HG03159 (cell line): Measurements from ENCODE around the gene OR13J1.

Experiments used
- ATAC-seq: cut with Tn5 transposase; IDR thresholded peaks from one replicate; pipeline ENCODE4 v1.9.1; 2021; ENCODE audit warnings: mild to moderate bottlenecking, moderate library complexity; ENCODE audit not compliant: unreplicated experiment

The OR13J1 gene

DNA sequence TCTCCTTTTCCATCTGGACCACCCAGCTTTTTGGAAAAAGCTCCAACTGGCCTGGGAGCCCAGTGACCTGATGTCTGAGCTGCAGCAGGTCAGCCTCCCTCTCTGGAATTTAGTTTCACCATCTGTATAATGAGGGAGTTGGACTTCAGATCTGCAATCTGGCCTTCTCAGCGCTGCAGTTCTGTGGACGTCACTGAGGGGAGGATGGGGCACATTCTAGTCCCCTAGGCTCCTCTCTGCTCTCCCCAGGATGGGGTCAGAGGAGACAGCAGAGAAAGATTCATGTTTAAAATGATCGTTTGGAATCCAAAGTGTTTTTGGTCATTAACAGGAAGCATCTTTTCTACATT lies 10.2 kb downstream of the OR13J1 start:
- ATAC-seq: no peak

DNA sequence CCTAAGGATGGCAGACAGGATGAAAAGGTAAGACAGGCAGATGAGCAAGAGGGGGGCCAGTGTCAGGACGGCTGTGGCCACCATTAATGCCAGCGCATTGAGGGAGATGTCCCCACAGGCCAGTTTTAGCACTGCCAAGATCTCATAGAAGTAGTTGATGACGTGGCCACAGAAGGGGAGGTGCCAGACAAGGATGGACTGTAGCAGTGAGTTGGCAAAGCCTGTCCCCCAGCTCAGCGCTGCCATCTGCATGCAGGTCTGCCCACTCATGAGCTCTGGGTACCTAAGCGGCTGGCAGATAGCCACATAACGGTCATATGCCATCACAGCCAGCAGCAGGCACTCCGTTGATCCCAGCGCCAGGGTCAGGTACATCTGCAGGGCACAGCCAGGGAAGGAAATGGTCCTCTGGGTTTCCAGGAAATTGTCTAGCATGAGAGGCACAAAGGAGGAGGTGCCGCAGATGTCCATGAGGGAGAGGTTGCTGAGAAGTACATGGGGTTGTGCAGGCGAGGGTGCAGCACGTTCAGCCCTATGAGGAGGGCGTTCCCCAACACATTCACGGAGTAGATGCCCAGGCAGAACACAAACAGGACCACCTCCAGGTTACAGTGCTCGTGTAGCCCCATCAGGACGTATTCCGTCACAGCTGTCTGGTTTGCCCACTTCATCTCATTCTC lies 10.8 kb downstream of the OR13J1 start:
- ATAC-seq: no peak

DNA sequence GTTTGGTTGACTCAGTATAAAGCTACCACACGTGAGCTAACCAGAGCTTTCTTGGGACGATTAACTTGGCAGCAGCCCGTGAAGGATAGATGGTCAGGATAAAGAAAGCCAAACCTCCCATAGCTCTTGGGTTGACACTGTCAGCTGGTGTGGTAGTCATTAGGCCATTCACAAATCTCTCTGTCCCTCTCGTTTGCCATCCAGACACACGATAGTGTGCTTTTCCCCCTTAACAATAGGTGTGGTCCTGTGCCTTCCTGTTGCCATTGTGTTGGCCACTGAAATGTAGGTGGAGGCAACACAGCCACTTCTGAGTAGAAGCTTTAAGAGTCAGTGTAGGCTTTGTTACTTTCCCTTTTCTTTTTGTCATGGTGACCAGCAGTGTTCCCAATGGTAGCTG lies 11.7 kb downstream of the OR13J1 start:
- ATAC-seq: no peak

- ATAC-seq: no peak
Measured at GRCh38 chr9:35856882-35857281, 13.3 kb downstream of the OR13J1 start.

- no peak for ATAC-seq
Measured at GRCh38 chr9:35856206-35856605, 14.0 kb downstream of the OR13J1 start.

DNA sequence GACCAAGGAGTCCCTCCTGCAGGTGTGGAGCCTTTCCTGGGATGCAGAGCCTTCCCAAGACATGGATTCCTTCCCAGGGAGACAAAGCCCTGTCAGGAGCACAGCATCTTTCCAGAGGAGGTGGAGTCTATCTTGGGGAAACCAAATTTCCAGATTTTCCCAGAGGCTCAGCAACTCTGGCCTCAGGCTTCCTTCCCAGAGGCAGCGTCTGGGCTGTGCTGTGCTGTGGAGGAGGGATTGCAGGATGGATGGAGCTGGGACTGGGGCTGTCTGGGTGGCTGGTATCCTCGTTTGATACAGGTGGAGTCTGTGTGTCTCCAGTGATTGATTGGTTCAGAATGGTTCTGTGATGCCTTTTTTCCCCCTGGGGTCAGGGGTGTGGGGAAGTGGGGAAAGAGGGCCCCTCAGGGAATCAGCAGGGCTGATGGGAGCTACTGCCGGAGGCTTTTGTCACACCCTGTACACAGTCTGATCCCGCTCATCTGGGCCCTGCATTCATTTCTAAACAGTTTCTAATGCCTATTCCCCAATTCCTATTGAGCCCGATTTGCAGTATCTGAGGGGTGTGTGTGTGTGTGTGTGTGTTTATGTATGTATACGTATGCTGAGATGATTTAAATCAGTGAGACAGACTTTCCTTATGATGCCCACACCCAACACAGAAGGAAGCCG lies 16.0 kb downstream of the OR13J1 start:
- no peak for ATAC-seq

DNA sequence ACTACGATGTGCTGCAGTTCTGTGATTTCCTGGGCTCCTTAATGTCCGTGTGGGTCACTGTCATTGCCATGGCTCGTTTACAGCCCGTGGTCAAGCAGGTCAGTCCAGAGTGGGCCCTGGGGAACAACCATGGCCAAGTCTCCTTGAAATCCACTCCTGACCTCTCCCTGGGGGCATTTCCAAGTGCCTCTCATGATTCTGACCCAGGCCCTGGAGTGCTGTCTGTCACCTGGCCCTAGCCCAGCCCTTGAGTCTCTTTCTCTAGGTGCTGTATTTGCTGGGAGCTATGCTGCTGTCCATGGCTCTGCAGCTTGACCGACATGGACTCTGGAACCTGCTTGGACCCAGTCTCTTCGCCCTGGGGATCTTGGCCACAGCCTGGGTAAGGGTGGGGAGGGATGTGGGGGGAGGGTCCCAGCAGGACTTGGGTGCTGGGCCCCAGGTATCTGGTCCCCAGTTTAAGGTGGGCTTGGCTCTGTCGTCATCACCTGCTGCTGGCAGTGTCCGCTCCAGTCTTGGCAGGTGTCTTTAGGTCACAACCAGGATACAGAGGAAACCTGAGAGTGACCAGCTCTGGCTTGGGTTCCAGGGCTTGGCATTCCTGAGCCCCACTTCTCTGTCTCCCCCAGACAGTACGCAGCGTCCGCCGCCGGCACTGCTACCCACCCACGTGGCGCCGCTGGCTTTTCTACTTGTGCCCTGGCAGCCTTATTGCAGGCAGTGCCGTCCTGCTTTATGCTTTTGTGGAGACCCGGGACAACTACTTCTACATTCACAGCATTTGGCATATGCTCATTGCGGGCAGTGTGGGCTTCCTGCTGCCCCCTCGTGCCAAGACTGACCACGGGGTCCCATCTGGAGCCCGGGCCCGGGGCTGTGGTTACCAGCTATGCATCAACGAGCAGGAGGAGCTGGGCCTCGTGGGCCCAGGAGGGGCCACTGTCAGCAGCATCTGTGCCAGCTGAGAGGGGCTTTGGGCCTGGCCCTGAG lies 17.0 kb downstream of the OR13J1 start:
- ATAC-seq: no peak

DNA sequence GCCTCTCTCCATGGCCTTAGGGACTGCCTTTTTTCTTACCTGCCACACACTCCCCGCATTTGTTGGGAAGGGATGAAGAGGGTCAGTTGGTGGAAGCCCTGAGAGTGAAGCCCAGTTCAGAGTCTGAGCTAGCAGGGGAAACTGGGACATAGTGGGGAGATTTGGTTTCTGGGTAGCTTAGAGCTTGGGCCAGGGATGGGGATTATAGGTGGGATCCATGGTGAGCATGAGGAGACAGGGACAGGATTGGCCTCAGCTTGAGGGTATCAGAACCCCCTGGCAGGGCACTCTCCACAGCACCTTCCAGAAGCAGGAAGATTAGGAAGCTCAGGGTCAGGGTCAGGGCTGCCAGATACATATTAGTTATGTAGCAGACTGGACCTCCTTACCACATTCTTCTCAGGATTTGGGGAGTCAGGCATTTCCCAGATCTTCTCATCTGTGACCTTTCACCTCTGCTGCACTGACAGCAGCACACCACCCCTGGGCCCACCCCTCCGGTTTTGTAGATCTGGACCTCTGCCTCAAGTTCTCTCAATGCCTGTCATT lies 17.9 kb downstream of the OR13J1 start:
- no peak for ATAC-seq

DNA sequence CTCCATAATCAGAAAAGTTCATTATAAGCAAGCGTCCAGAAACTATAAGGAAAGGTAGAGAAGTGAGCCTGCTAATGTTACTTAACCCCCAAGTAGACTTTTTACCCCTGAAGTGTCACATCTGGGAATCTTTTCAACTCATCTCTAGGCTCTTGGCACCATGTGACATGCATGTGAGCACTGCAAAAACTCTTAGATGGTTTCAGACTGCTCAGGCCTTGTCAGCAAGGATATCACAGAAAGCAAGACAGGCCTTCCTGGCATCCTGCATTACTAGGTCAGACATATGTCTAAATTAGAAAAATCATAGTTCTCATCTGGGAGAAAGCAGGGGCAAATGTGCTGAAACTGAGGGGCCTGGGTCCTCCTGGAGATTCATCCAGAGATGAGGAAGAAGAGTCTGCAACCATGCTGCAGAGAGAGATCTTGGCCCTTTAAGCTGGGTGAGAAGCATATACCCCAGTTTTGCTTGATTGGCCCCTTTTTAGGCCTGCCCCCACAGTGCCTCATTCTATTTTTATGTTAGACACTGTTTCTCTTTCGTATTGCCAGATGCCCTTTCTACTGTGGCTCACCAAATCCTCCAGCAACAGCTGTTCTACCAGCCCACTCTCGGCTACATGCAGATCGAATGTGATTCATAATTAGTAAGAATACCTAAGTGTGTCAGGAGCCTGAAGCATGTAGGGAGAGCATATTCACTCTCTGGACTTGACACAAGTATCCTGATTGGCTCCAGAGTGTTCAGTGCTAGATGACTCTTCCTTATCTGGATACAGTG lies 22.2 kb downstream of the OR13J1 start:
- peak; percentile 79 for ATAC-seq

- no peak for ATAC-seq
Measured at GRCh38 chr9:35845824-35846771, 24.1 kb downstream of the OR13J1 start.

GRCh38 chr9:35844628-35845270 lies 25.5 kb downstream of the OR13J1 start:
- ATAC-seq: no peak

DNA sequence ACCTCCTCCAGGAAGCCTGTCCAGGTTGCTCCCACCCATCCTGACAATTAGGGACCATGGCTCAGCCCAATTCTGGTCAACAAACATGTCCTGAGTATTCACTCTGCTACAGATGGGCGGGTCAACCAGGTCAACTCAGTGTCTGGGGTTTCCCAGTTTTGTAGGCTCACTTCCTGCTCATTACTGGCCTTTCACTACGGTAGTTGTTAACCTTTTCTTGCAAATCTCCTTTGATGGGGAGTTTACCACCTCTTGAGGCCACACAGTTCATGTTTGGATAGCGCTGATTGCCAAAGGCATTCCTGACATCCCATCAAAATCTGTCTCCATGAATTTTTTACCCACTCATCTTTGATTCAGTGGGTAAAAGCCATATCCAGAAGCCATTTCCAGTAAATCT lies 27.4 kb downstream of the OR13J1 start:
- peak; percentile 53 for ATAC-seq

- ATAC-seq: no peak
Measured at GRCh38 chr9:35842020-35842745, 28.0 kb downstream of the OR13J1 start.

DNA sequence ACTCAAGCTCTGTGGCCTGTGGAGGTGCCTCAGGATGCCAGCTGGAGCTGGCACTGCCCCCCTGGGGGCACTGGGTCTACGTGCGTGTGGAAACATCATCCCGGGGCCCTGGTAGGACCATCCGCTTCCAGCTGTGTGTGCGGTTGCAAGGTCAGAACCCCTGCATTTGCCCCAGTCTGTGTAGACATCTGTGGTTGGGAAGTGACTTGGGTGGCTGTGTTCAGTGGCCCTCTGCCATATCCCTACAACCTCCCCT lies 28.6 kb downstream of the OR13J1 start:
- no peak for ATAC-seq

GRCh38 chr9:35840881-35841644 lies 29.1 kb downstream of the OR13J1 start:
- no peak for ATAC-seq

DNA sequence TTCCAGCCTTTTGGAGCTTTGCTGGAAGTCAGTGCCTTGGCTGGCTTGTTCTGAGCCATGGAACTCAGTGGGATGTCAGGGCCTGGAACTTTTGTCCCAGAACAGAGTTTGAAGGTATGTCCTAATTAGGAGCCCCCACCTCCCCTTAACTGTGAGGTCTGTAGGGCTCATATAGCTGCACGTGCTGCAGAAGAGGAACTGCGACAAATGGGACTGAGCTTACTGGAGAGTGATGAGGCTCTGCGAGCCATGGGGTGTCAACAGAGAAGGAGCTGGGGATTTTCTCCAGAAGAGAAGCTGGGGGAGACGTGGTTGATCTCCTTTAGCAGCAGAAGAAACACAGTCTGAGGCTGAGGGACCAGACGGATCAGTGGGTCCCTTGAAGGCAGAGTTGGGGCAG lies 30.3 kb downstream of the OR13J1 start:
- ATAC-seq: no peak

- ATAC-seq: no peak
Measured at GRCh38 chr9:35836595-35836994, 33.6 kb downstream of the OR13J1 start.

DNA sequence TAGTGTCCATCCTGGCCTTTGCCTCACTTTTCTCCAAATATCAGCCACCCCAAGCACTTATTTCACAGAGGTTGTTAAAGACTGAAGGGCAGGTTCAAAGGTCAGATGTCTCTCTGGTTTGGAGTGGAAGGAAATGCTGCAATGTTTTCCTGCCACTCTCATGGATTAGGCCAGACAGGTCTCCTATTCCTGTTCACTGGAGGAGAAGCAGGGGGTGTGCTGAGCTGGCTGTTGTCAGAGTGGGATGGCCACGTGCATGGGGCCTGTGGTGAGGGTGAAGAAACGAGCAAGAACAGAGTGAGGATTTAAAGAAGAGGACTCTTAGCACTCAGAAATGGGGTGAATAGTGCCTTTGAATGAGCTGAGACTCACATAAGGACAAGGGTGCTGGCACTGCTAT lies 34.4 kb downstream of the OR13J1 start:
- no peak for ATAC-seq
